ENCODE results near the gene OASL. TPM values are rescaled to one million over a fixed set of nuclear protein-coding genes. Genes with fewer than 3 reads are reported as not detected.

OASL gene
- total RNA-seq, 6 experiments from 2014 or later, result not detected

GRCh38 chr12:120990487-120991055, 48.5 kb downstream of the OASL start:
- Mint-ChIP-seq H3K4me1 (ENCODE audit: low read depth) (no peaks in the 10 kb centered on the region), H3K36me3 (ENCODE audit: low read depth) (no peaks in the 10 kb centered on the region), H3K27me3 (ENCODE audit: insufficient read depth) (peaks cover 36% of the 10 kb centered on the region), H3K4me3 (no peak overlapping the region), H3K27ac (no peak overlapping the region), H3K9me3 (no peaks in the 10 kb centered on the region)
- no peak for DNase-seq
- TF ChIP-seq, protein P1, sequence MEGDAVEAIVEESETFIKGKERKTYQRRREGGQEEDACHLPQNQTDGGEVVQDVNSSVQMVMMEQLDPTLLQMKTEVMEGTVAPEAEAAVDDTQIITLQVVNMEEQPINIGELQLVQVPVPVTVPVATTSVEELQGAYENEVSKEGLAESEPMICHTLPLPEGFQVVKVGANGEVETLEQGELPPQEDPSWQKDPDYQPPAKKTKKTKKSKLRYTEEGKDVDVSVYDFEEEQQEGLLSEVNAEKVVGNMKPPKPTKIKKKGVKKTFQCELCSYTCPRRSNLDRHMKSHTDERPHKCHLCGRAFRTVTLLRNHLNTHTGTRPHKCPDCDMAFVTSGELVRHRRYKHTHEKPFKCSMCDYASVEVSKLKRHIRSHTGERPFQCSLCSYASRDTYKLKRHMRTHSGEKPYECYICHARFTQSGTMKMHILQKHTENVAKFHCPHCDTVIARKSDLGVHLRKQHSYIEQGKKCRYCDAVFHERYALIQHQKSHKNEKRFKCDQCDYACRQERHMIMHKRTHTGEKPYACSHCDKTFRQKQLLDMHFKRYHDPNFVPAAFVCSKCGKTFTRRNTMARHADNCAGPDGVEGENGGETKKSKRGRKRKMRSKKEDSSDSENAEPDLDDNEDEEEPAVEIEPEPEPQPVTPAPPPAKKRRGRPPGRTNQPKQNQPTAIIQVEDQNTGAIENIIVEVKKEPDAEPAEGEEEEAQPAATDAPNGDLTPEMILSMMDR (IDR thresholded peaks at IDR 0.05), result no peak

DNA sequence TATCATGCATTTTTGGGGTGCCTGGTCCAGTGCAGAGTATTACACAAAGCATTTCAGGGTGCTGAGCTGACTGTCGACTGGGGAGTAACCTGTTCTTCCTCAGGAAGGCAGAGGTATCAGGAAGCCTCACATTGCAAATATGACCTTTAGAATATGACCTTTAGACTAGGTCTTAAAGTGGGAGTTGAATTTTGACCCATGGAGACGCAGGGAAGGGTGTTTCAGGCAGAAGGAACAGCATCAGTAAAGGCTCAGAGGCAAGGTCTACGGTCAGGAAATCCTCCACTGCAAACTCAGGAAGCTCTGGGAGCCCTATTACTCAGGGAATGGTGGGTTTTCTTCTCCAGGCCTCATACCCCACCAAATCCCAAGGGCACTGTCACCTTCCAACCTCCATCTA, 49.4 kb downstream of the OASL start:
- H3K36me3 Mint-ChIP-seq (ENCODE audit: low read depth), result no peaks in the 10 kb centered on the region
- H3K4me3 Mint-ChIP-seq, result no peak overlapping the region
- no peaks in the 10 kb centered on the region for H3K4me1 Mint-ChIP-seq (ENCODE audit: low read depth)
- H3K27me3 Mint-ChIP-seq (ENCODE audit: insufficient read depth), result peaks cover 34% of the 10 kb centered on the region
- TF ChIP-seq, protein P1 (IDR thresholded peaks at IDR 0.05), result no peak
- DNase-seq, result no peak
- H3K9me3 Mint-ChIP-seq, result no peaks in the 10 kb centered on the region
- no peak overlapping the region for H3K27ac Mint-ChIP-seq

DNA sequence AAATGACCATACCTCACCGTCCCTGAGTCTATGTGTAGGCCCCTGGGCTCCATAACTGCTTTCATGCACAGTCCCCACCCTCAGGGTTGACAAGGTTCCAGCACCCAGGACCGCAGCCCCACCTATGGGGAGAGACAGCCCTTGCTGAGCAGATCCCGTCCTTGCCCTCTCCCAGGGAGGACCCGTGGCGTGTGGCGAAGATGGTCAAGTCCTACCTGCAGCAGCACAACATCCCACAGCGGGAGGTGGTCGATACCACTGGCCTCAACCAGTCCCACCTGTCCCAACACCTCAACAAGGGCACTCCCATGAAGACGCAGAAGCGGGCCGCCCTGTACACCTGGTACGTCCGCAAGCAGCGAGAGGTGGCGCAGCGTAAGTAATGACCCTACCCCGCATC, 50.4 kb downstream of the OASL start:
- no peak overlapping the region for H3K4me3 Mint-ChIP-seq
- H3K36me3 Mint-ChIP-seq (ENCODE audit: low read depth), result no peaks in the 10 kb centered on the region
- no peak overlapping the region for H3K27ac Mint-ChIP-seq
- no peaks in the 10 kb centered on the region for H3K9me3 Mint-ChIP-seq
- TF ChIP-seq, protein P1 (IDR thresholded peaks at IDR 0.05), result no peak
- H3K4me1 Mint-ChIP-seq (ENCODE audit: low read depth), result no peaks in the 10 kb centered on the region
- DNase-seq, result no peak
- H3K27me3 Mint-ChIP-seq (ENCODE audit: insufficient read depth), result peaks cover 29% of the 10 kb centered on the region

DNA sequence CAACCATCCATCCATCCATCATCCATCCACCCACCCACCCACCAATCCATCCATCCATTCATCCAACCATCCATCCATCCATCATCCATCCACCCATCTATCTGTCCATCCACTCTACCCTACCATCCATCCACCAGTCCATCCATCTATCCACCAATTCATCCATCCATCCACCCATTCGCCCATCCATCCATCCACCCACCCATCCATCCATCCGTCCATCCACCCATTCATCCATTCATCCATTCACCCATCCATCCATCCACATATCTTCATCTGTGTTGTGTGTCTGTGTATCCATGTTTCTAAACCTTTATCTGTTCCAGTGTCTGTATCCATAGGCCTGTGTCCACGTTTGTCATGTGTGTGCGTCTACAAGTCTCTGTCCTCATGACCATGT, 50.8 kb downstream of the OASL start:
- H3K4me1 Mint-ChIP-seq (ENCODE audit: low read depth), result no peaks in the 10 kb centered on the region

GRCh38 chr12:120984351-120984898, 54.6 kb downstream of the OASL start:
- Mint-ChIP-seq H3K36me3 (ENCODE audit: low read depth) (no peaks in the 10 kb centered on the region), H3K27ac (no peak overlapping the region), H3K9me3 (no peaks in the 10 kb centered on the region), H3K4me3 (no peak overlapping the region), H3K27me3 (ENCODE audit: insufficient read depth) (peaks cover 7% of the 10 kb centered on the region), H3K4me1 (ENCODE audit: low read depth) (no peaks in the 10 kb centered on the region)
- TF ChIP-seq, protein P1 (IDR thresholded peaks at IDR 0.05), result no peak
- no peak for DNase-seq

More for the DNA sequence above, 50.8 kb downstream of the OASL start:
- TF ChIP-seq, protein P1 (IDR thresholded peaks at IDR 0.05), result no peak
- Mint-ChIP-seq H3K4me3 (no peak overlapping the region), H3K27ac (no peak overlapping the region), H3K36me3 (ENCODE audit: low read depth) (no peaks in the 10 kb centered on the region), H3K27me3 (ENCODE audit: insufficient read depth) (peaks cover 25% of the 10 kb centered on the region), H3K9me3 (no peaks in the 10 kb centered on the region)
- no peak for DNase-seq

Data from HFFc6 (cell line).